B cell (primary cell): ENCODE data around the gene GLB1L. TPM values are rescaled to one million over a fixed set of nuclear protein-coding genes. Genes with fewer than 3 reads are reported as not detected.

ENCODE experiments used
- ATAC-seq: fragments of 200-7000 bp; cut with Tn5 transposase; one replicate; pipeline ENCODE4 v1.10.0; 2021; ENCODE audit warnings: low read depth, mild to moderate bottlenecking, moderate number of reproducible peaks, moderate library complexity
- CTCF ChIA-PET: fragments of 350-600 bp; sonication (Branson Sonifier 250); formaldehyde crosslinking; loops from one replicate; lab custom pipeline; 2021; ENCODE audit warnings: antibody characterized with exemption, inconsistent platforms; lab: Charles Lee
- POLR2A ChIA-PET: fragments of 350-600 bp; sonication (Branson Sonifier 250); formaldehyde crosslinking; loops from one replicate; lab custom pipeline; 2021; ENCODE audit warnings: antibody characterized with exemption; lab: Charles Lee
- DNase-seq: peaks from one replicate; pipeline ENCODE4 v3.0.0; 2013
- H2AFZ ChIP-seq: 2 replicates; pipeline ENCODE4 v1.6.1; 2012; ENCODE audit warnings: mild to moderate bottlenecking, low read depth, low read length; ENCODE audit not compliant: insufficient read depth, poor library complexity, severe bottlenecking
- H3K27ac ChIP-seq, 2 donors: 1 replicate in 1 of 2; 2 replicates in 1 of 2; pipeline ENCODE4 v1.5.1; 2012 to 2013; ENCODE audit warnings: low read length in 2 of 2, mild to moderate bottlenecking in 2 of 2, moderate library complexity in 1 of 2
- H3K27me3 ChIP-seq, 4 experiments: fragments of 200-600 bp in 1 of 4; sonication (generic) in 1 of 4; replicated peaks in 1 of 4; 1 replicate in 2 of 4; 2 replicates in 2 of 4; pipeline versions ENCODE4 v1.6.1 to v1.7.0; 2013 to 2016; ENCODE audit warnings: low read length in 3 of 4, mild to moderate bottlenecking in 2 of 4, mixed read lengths in 1 of 4, moderate library complexity in 1 of 4; ENCODE audit not compliant: insufficient read depth in 4 of 4, control insufficient read depth in 3 of 4; ENCODE audit errors: control extremely low read depth in 1 of 4
- H3K36me3 ChIP-seq, 2 experiments: replicated peaks in 1 of 2; 1 replicate in 1 of 2; 2 replicates in 1 of 2; pipeline versions ENCODE4 v1.6.1 to v1.7.1; 2013; ENCODE audit warnings: low read length in 1 of 2; ENCODE audit not compliant: insufficient read depth in 2 of 2, control insufficient read depth in 1 of 2; ENCODE audit errors: control extremely low read depth in 1 of 2, extremely low read depth in 1 of 2
- H3K4me1 ChIP-seq, 2 donors: fragments of 200-600 bp in 1 of 2; sonication (generic) in 1 of 2; 1 replicate in 1 of 2; 2 replicates in 1 of 2; pipeline versions ENCODE4 v1.5.1 to v1.6.1; 2013 to 2017; ENCODE audit warnings: low read length in 2 of 2; ENCODE audit not compliant: control insufficient read depth in 2 of 2, insufficient read depth in 2 of 2
- H3K4me2 ChIP-seq: replicated peaks from 2 replicates; pipeline ENCODE3; 2012; ENCODE audit warnings: mild to moderate bottlenecking, low read depth, low read length; ENCODE audit not compliant: poor library complexity, severe bottlenecking
- H3K4me3 ChIP-seq, 5 experiments: fragments of 200-600 bp in 1 of 5; sonication (generic) in 1 of 5; 1 replicate in 3 of 5; 2 replicates in 2 of 5; pipeline versions ENCODE4 v1.5.1 to v1.7.0; 2011 to 2016; ENCODE audit warnings: low read length in 4 of 5, mild to moderate bottlenecking in 4 of 5, low read depth in 2 of 5, control low read depth in 1 of 5, moderate library complexity in 1 of 5; ENCODE audit not compliant: insufficient read depth in 1 of 5; ENCODE audit errors: control extremely low read depth in 1 of 5, extremely low read depth in 1 of 5
- H3K79me2 ChIP-seq: fragments of 200-600 bp; sonication (generic); one replicate; pipeline ENCODE4 v1.6.0; 2016; ENCODE audit warnings: low read length; ENCODE audit not compliant: control insufficient read depth, insufficient read depth
- H3K9ac ChIP-seq: fragments of 200-600 bp; sonication (generic); 2 replicates; pipeline ENCODE4 v1.6.1; 2017; ENCODE audit warnings: mild to moderate bottlenecking, low read length, moderate library complexity
- H3K9me3 ChIP-seq, 3 donors: one replicate each; pipeline versions ENCODE4 v1.6.1 to v1.7.1; 2013; ENCODE audit warnings: low read length in 2 of 3; ENCODE audit not compliant: control insufficient read depth in 2 of 3, insufficient read depth in 1 of 3; ENCODE audit errors: control extremely low read depth in 1 of 3
- H4K20me1 ChIP-seq: 2 replicates; pipeline ENCODE4 v1.6.0; 2012; ENCODE audit warnings: mild to moderate bottlenecking, low read length; ENCODE audit not compliant: insufficient read depth, control insufficient read depth, poor library complexity, severe bottlenecking
- H3K27ac Mint-ChIP-seq: one replicate; pipeline ENCODE4 v1.8.0; 2021; ENCODE audit warnings: mixed read lengths
- H3K27me3 Mint-ChIP-seq: one replicate; pipeline ENCODE4 v1.8.0; 2021; ENCODE audit warnings: mixed read lengths
- H3K4me1 Mint-ChIP-seq: one replicate; pipeline ENCODE4 v1.8.0; 2021; ENCODE audit warnings: mixed read lengths
- H3K4me3 Mint-ChIP-seq: one replicate; pipeline ENCODE4 v1.8.0; 2021; ENCODE audit warnings: mixed read lengths
- H3K9me3 Mint-ChIP-seq: one replicate; pipeline ENCODE4 v1.8.0; 2022; ENCODE audit warnings: mixed read lengths; ENCODE audit not compliant: insufficient read depth
- CTCF ChIP-seq: fragments of 200-600 bp; IDR thresholded peaks from one replicate; pipeline ENCODE4 v1.8.0; 2022; ENCODE audit warnings: antibody characterized with exemption, mild to moderate bottlenecking
- EZH2 ChIP-seq: IDR thresholded peaks from 2 replicates; pipeline ENCODE4 v1.6.1; 2012; ENCODE audit warnings: borderline replicate concordance, low read depth, mild to moderate bottlenecking, moderate library complexity, low read length; ENCODE audit not compliant: insufficient read depth, poor library complexity, severe bottlenecking
- WGBS: methylation state at CpG from one replicate; pipeline ENCODE4 v1.1.5; 2013; ENCODE audit warnings: missing lambda C conversion rate; ENCODE audit not compliant: insufficient coverage; 5-methylcytosine and 5-hydroxymethylcytosine counted together
- intact Hi-C: fragments of 100-400 bp; cut with micrococcal nuclease; formaldehyde crosslinking; loops from one replicate; pipeline ENCODE4 v1.10.0; 2022
- polyA plus RNA-seq: library from polyadenylated mRNA; depleted of rRNA; stranded (reverse); fragments of >200 nt; gene quantifications from 2 replicates; pipeline ENCODE4 v1.2.3, GENCODE V29; 2012
- total RNA-seq, 2 donors: library from RNA; stranded (reverse); fragments of 120-200 nt in 1 of 2; gene quantifications; 1 replicate in 1 of 2; 2 replicates in 1 of 2; pipeline versions ENCODE4 v1.2.3 to v1.2.4, GENCODE V29; 2013 to 2022

GLB1L gene
- total and polyA plus RNA-seq, 2 donors (not counting 1 experiment from before 2014, with no cell fraction given): 2.4 to 4.1 TPM

GRCh38 chr2:219285373-219285735 lies 40.1 kb upstream of the GLB1L start:
- CTCF ChIA-PET: interaction anchor here (15.8 kb wide), 1 partner anchor 8 kb away, joined by 239 read pairs; no protein-coding TSS in a partner anchor
- Histone ChIP-seq H3K4me1 (peaks cover 8 to 13% of the 10 kb centered on the region in 2 donors), H3K9ac (no peak overlapping the region), H3K4me2 (no peak overlapping the region), H3K27me3 (no peaks in the 10 kb centered on the region), H3K79me2 (no peaks in the 10 kb centered on the region), H3K36me3 (peaks cover 2 to 59% of the 10 kb centered on the region in 2 experiments), H3K9me3 (no peaks in the 10 kb centered on the region), H2AFZ (no peak overlapping the region), H3K4me3 (no peak overlapping the region), H4K20me1 (peaks cover 43% of the 10 kb centered on the region), H3K27ac (no peak overlapping the region)
- Mint-ChIP-seq H3K4me1 (peaks cover 11% of the 10 kb centered on the region), H3K27me3 (no peaks in the 10 kb centered on the region), H3K4me3 (no peak overlapping the region), H3K9me3 (no peaks in the 10 kb centered on the region), H3K27ac (no peak overlapping the region)
- DNase-seq (no peak), ATAC-seq (no peak)
- POLR2A ChIA-PET: interaction anchor here (1.4 kb wide), 1 partner anchor 9 kb away, joined by 5 read pairs; no protein-coding TSS in a partner anchor
- intact Hi-C loops: no loop called here
- TF ChIP-seq EZH2 (no peak), CTCF (no peak)
- 96% methylated on average over 5 of the region's 12 CpGs for WGBS

GRCh38 chr2:219284501-219285372 lies 39.5 kb upstream of the GLB1L start:
- H4K20me1 ChIP-seq: peaks cover 49% of the 10 kb centered on the region
- no peak for ATAC-seq
- H2AFZ ChIP-seq: no peak overlapping the region
- DNase-seq: no peak
- no peaks in the 10 kb centered on the region for H3K27me3 ChIP-seq
- ChIA-PET CTCF (interaction anchor here (15.8 kb wide), 1 partner anchor 9 kb away, joined by 239 read pairs; no protein-coding TSS in a partner anchor), POLR2A (interaction anchor here (1.4 kb wide), 1 partner anchor 10 kb away, joined by 5 read pairs; no protein-coding TSS in a partner anchor)
- Mint-ChIP-seq H3K9me3 (no peaks in the 10 kb centered on the region), H3K4me3 (no peak overlapping the region), H3K27me3 (no peaks in the 10 kb centered on the region), H3K4me1 (peaks cover 17% of the 10 kb centered on the region), H3K27ac (no peak overlapping the region)
- no peak overlapping the region for H3K9ac ChIP-seq
- WGBS: 97% methylated on average over 15 of the region's 16 CpGs
- H3K4me1 ChIP-seq: peaks cover 14 to 19% of the 10 kb centered on the region in 2 donors
- no peaks in the 10 kb centered on the region for H3K79me2 ChIP-seq
- H3K36me3 ChIP-seq: peaks cover 2 to 62% of the 10 kb centered on the region in 2 experiments
- H3K4me2 ChIP-seq: no peak overlapping the region
- H3K27ac ChIP-seq: no peak overlapping the region
- no peak for TF ChIP-seq CTCF
- TF ChIP-seq EZH2: no peak
- no peak overlapping the region for H3K4me3 ChIP-seq
- intact Hi-C loops: no loop called here
- H3K9me3 ChIP-seq: no peaks in the 10 kb centered on the region
